ENCODE results near the gene ISL2. TPM values are rescaled to one million over a fixed set of nuclear protein-coding genes. Genes with fewer than 3 reads are reported as not detected.

Gene ISL2
- total RNA-seq, 2 donors from 2014 or later, result 0.51 to 0.66 TPM

GRCh38 chr15:76360416-76360815, 23.8 kb downstream of the ISL2 start:
- H3K4me1 ChIP-seq (ENCODE audit: control insufficient read depth, insufficient read depth, low read length), result peaks cover 9% of the 10 kb centered on the region
- H3K27ac ChIP-seq (ENCODE audit: low read depth, low read length), result no peak overlapping the region
- DNase-seq, result no peak
- Mint-ChIP-seq H3K27ac (no peak overlapping the region), H3K9me3 (no peaks in the 10 kb centered on the region), H3K36me3 (ENCODE audit: low read depth) (no peaks in the 10 kb centered on the region), H3K4me3 (no peak overlapping the region), H3K27me3 (ENCODE audit: insufficient read depth) (peaks cover 7% of the 10 kb centered on the region), H3K4me1 (peaks cover 13% of the 10 kb centered on the region)
- WGBS, 2 experiments (ENCODE audit: insufficient coverage in 1 of 2, insufficient read length in 1 of 2), result 87 to 100% methylated on average over 1 to 3 of the region's 3 CpGs
- H3K4me3 ChIP-seq (ENCODE audit: low read length), result no peak overlapping the region
- H3K9me3 ChIP-seq (ENCODE audit: control insufficient read depth, low read length), result no peaks in the 10 kb centered on the region
- no peak for TF ChIP-seq CTCF (conservative IDR thresholded peaks at IDR 0.05)
- no peaks in the 10 kb centered on the region for H3K27me3 ChIP-seq (ENCODE audit: control insufficient read depth, insufficient read depth, low read length, poor library complexity, severe bottlenecking)
- no peaks in the 10 kb centered on the region for H3K36me3 ChIP-seq (ENCODE audit: control insufficient read depth, insufficient read depth, low read length)
- no peak overlapping the region for H3K9ac ChIP-seq (ENCODE audit: extremely low read depth, low read length, poor library complexity, severe bottlenecking)

GRCh38 chr15:76363251-76363650, 26.7 kb downstream of the ISL2 start:
- no peak overlapping the region for H3K27ac ChIP-seq (ENCODE audit: low read depth, low read length)
- H3K4me1 Mint-ChIP-seq, result no peaks in the 10 kb centered on the region
- H3K4me3 Mint-ChIP-seq, result no peak overlapping the region
- H3K9ac ChIP-seq (ENCODE audit: extremely low read depth, low read length, poor library complexity, severe bottlenecking), result no peak overlapping the region
- no peaks in the 10 kb centered on the region for H3K36me3 ChIP-seq (ENCODE audit: control insufficient read depth, insufficient read depth, low read length)
- peaks cover 8% of the 10 kb centered on the region for H3K27me3 Mint-ChIP-seq (ENCODE audit: insufficient read depth)
- no peaks in the 10 kb centered on the region for H3K9me3 Mint-ChIP-seq
- no peaks in the 10 kb centered on the region for H3K4me1 ChIP-seq (ENCODE audit: control insufficient read depth, insufficient read depth, low read length)
- no peaks in the 10 kb centered on the region for H3K9me3 ChIP-seq (ENCODE audit: control insufficient read depth, low read length)
- no peaks in the 10 kb centered on the region for H3K36me3 Mint-ChIP-seq (ENCODE audit: low read depth)
- H3K27me3 ChIP-seq (ENCODE audit: control insufficient read depth, insufficient read depth, low read length, poor library complexity, severe bottlenecking), result no peaks in the 10 kb centered on the region
- H3K27ac Mint-ChIP-seq, result no peak overlapping the region
- no peak for DNase-seq
- no peak for TF ChIP-seq CTCF (conservative IDR thresholded peaks at IDR 0.05)
- H3K4me3 ChIP-seq (ENCODE audit: low read length), result no peak overlapping the region
- 86 to 100% methylated on average over 1 to 2 of the region's 2 CpGs for WGBS, 2 experiments (ENCODE audit: insufficient coverage in 1 of 2, insufficient read length in 1 of 2)

GRCh38 chr15:76366714-76367113, 30.1 kb downstream of the ISL2 start:
- Histone ChIP-seq H3K9ac (ENCODE audit: extremely low read depth, low read length, poor library complexity, severe bottlenecking) (no peak overlapping the region), H3K4me3 (ENCODE audit: low read length) (no peak overlapping the region), H3K27ac (ENCODE audit: low read depth, low read length) (no peak overlapping the region), H3K27me3 (ENCODE audit: control insufficient read depth, insufficient read depth, low read length, poor library complexity, severe bottlenecking) (no peaks in the 10 kb centered on the region), H3K9me3 (ENCODE audit: control insufficient read depth, low read length) (no peaks in the 10 kb centered on the region), H3K36me3 (ENCODE audit: control insufficient read depth, insufficient read depth, low read length) (no peaks in the 10 kb centered on the region), H3K4me1 (ENCODE audit: control insufficient read depth, insufficient read depth, low read length) (no peaks in the 10 kb centered on the region)
- Mint-ChIP-seq H3K4me1 (no peaks in the 10 kb centered on the region), H3K27me3 (ENCODE audit: insufficient read depth) (peaks cover 3% of the 10 kb centered on the region), H3K9me3 (no peaks in the 10 kb centered on the region), H3K36me3 (ENCODE audit: low read depth) (no peaks in the 10 kb centered on the region), H3K4me3 (no peak overlapping the region), H3K27ac (no peak overlapping the region)
- WGBS, 2 experiments (ENCODE audit: insufficient coverage in 1 of 2, insufficient read length in 1 of 2), result 86 to 100% methylated on average over 1 of the region's 1 CpG
- no peak for TF ChIP-seq CTCF (conservative IDR thresholded peaks at IDR 0.05)
- DNase-seq, result no peak

Measured in endodermal cell (in vitro differentiated cells).